ENCODE results near the gene DHRSX. TPM values are rescaled to one million over a fixed set of nuclear protein-coding genes. Genes with fewer than 3 reads are reported as not detected.
A peak's percentile ranks its signal among the peaks of the same experiment; 100 is the strongest.
"Not testable (repeated sequence)": the region's sequence is repeated elsewhere in the genome, so short reads cannot be mapped to it uniquely, and the experiment has no call there.

Gene DHRSX
- total and polyA plus RNA-seq, 4 donors = 16.8 to 28.4 (median 24.0) TPM

GRCh38 chrX:2312061-2312591 is 188.7 kb downstream of the DHRSX start:
- H3K36me3 ChIP-seq (ENCODE audit: control insufficient read depth, insufficient read depth, low read length); H3K9me3 ChIP-seq (ENCODE audit: control insufficient read depth, insufficient read depth, low read length); H3K4me3 ChIP-seq (ENCODE audit: low read depth, low read length); H3K27me3 ChIP-seq (ENCODE audit: control insufficient read depth, insufficient read depth, low read length); H3K4me1 ChIP-seq (ENCODE audit: control insufficient read depth, insufficient read depth, low read length); H3K27ac ChIP-seq (ENCODE audit: low read depth, low read length); DNase-seq (ENCODE audit: low read depth in 4 of 6, low spot score in 6 of 6): not testable (repeated sequence)
- WGBS (ENCODE audit: insufficient coverage) = 67% methylated on average over 1 of the region's 5 CpGs

GRCh38 chrX:2311501-2311900 is 189.3 kb downstream of the DHRSX start:
- H3K27me3 ChIP-seq (ENCODE audit: control insufficient read depth, insufficient read depth, low read length) = no peaks in the 10 kb centered on the region
- peaks cover 2% of the 10 kb centered on the region for H3K9me3 ChIP-seq (ENCODE audit: control insufficient read depth, insufficient read depth, low read length)
- no peak overlapping the region for H3K27ac ChIP-seq (ENCODE audit: low read depth, low read length)
- no peaks in the 10 kb centered on the region for H3K36me3 ChIP-seq (ENCODE audit: control insufficient read depth, insufficient read depth, low read length)
- peak; percentile 52 to 94 (median 68) for DNase-seq (ENCODE audit: low read depth in 4 of 6, low spot score in 6 of 6)
- 17% methylated on average over 7 of the region's 11 CpGs for WGBS (ENCODE audit: insufficient coverage)
- H3K4me3 ChIP-seq (ENCODE audit: low read depth, low read length) = no peak overlapping the region
- H3K4me1 ChIP-seq (ENCODE audit: control insufficient read depth, insufficient read depth, low read length) = no peaks in the 10 kb centered on the region

GRCh38 chrX:2301901-2302300 is 198.9 kb downstream of the DHRSX start:
- Histone ChIP-seq H3K4me3 (ENCODE audit: low read depth, low read length) (no peak overlapping the region), H3K27ac (ENCODE audit: low read depth, low read length) (no peak overlapping the region), H3K4me1 (ENCODE audit: control insufficient read depth, insufficient read depth, low read length) (no peaks in the 10 kb centered on the region), H3K9me3 (ENCODE audit: control insufficient read depth, insufficient read depth, low read length) (no peaks in the 10 kb centered on the region), H3K36me3 (ENCODE audit: control insufficient read depth, insufficient read depth, low read length) (no peaks in the 10 kb centered on the region), H3K27me3 (ENCODE audit: control insufficient read depth, insufficient read depth, low read length) (no peaks in the 10 kb centered on the region)
- 100% methylated on average over 3 of the region's 6 CpGs for WGBS (ENCODE audit: insufficient coverage)
- no peak for DNase-seq (ENCODE audit: low read depth in 4 of 6, low spot score in 6 of 6)

- H3K4me3 ChIP-seq (ENCODE audit: low read depth, low read length) = no peak overlapping the region
- no CpG with 5 or more reads among the region's 4 CpGs for WGBS (ENCODE audit: insufficient coverage)
- no peaks in the 10 kb centered on the region for H3K9me3 ChIP-seq (ENCODE audit: control insufficient read depth, insufficient read depth, low read length)
- no peak overlapping the region for H3K27ac ChIP-seq (ENCODE audit: low read depth, low read length)
- H3K36me3 ChIP-seq (ENCODE audit: control insufficient read depth, insufficient read depth, low read length) = no peaks in the 10 kb centered on the region
- H3K27me3 ChIP-seq (ENCODE audit: control insufficient read depth, insufficient read depth, low read length) = no peaks in the 10 kb centered on the region
- no peaks in the 10 kb centered on the region for H3K4me1 ChIP-seq (ENCODE audit: control insufficient read depth, insufficient read depth, low read length)
- peak in 1 of 6 donors; percentile 48 for DNase-seq (ENCODE audit: low read depth in 4 of 6, low spot score in 6 of 6)
Measured at GRCh38 chrX:2299871-2300270, 200.9 kb downstream of the DHRSX start.

GRCh38 chrX:2286731-2287130 is 214.0 kb downstream of the DHRSX start:
- H3K4me1 ChIP-seq (ENCODE audit: control insufficient read depth, insufficient read depth, low read length) = no peaks in the 10 kb centered on the region
- DNase-seq (ENCODE audit: low read depth in 4 of 6, low spot score in 6 of 6) = no peak
- WGBS (ENCODE audit: insufficient coverage) = 83% methylated on average over 1 of the region's 2 CpGs
- no peaks in the 10 kb centered on the region for H3K27me3 ChIP-seq (ENCODE audit: control insufficient read depth, insufficient read depth, low read length)
- H3K4me3 ChIP-seq (ENCODE audit: low read depth, low read length) = no peak overlapping the region
- no peak overlapping the region for H3K27ac ChIP-seq (ENCODE audit: low read depth, low read length)
- no peaks in the 10 kb centered on the region for H3K9me3 ChIP-seq (ENCODE audit: control insufficient read depth, insufficient read depth, low read length)
- peaks cover 2% of the 10 kb centered on the region for H3K36me3 ChIP-seq (ENCODE audit: control insufficient read depth, insufficient read depth, low read length)

GRCh38 chrX:2284601-2285000 is 216.2 kb downstream of the DHRSX start:
- DNase-seq (ENCODE audit: low read depth in 4 of 6, low spot score in 6 of 6) = no peak
- 91% methylated on average over 1 of the region's 4 CpGs for WGBS (ENCODE audit: insufficient coverage)
- Histone ChIP-seq H3K4me3 (ENCODE audit: low read depth, low read length) (no peak overlapping the region), H3K36me3 (ENCODE audit: control insufficient read depth, insufficient read depth, low read length) (peaks cover 2% of the 10 kb centered on the region), H3K4me1 (ENCODE audit: control insufficient read depth, insufficient read depth, low read length) (no peaks in the 10 kb centered on the region), H3K27ac (ENCODE audit: low read depth, low read length) (no peak overlapping the region), H3K9me3 (ENCODE audit: control insufficient read depth, insufficient read depth, low read length) (no peaks in the 10 kb centered on the region), H3K27me3 (ENCODE audit: control insufficient read depth, insufficient read depth, low read length) (no peaks in the 10 kb centered on the region)

GRCh38 chrX:2284133-2284532 is 216.6 kb downstream of the DHRSX start:
- DNase-seq (ENCODE audit: low read depth in 4 of 6, low spot score in 6 of 6) = no peak
- WGBS (ENCODE audit: insufficient coverage) = no CpG with 5 or more reads among the region's 3 CpGs
- peaks cover 2% of the 10 kb centered on the region for H3K36me3 ChIP-seq (ENCODE audit: control insufficient read depth, insufficient read depth, low read length)

GRCh38 chrX:2283111-2283859 is 217.5 kb downstream of the DHRSX start:
- H3K36me3 ChIP-seq (ENCODE audit: control insufficient read depth, insufficient read depth, low read length) = peaks cover 2% of the 10 kb centered on the region
- no peak for DNase-seq (ENCODE audit: low read depth in 4 of 6, low spot score in 6 of 6)
- no peaks in the 10 kb centered on the region for H3K27me3 ChIP-seq (ENCODE audit: control insufficient read depth, insufficient read depth, low read length)
- 88% methylated on average over 17 of the region's 21 CpGs for WGBS (ENCODE audit: insufficient coverage)
- no peaks in the 10 kb centered on the region for H3K9me3 ChIP-seq (ENCODE audit: control insufficient read depth, insufficient read depth, low read length)
- no peak overlapping the region for H3K27ac ChIP-seq (ENCODE audit: low read depth, low read length)
- H3K4me1 ChIP-seq (ENCODE audit: control insufficient read depth, insufficient read depth, low read length) = no peaks in the 10 kb centered on the region
- no peak overlapping the region for H3K4me3 ChIP-seq (ENCODE audit: low read depth, low read length)

More at GRCh38 chrX:2284133-2284532, 216.6 kb downstream of the DHRSX start:
- H3K4me3 ChIP-seq (ENCODE audit: low read depth, low read length) = no peak overlapping the region
- no peaks in the 10 kb centered on the region for H3K9me3 ChIP-seq (ENCODE audit: control insufficient read depth, insufficient read depth, low read length)
- no peaks in the 10 kb centered on the region for H3K27me3 ChIP-seq (ENCODE audit: control insufficient read depth, insufficient read depth, low read length)
- H3K27ac ChIP-seq (ENCODE audit: low read depth, low read length) = no peak overlapping the region
- H3K4me1 ChIP-seq (ENCODE audit: control insufficient read depth, insufficient read depth, low read length) = no peaks in the 10 kb centered on the region

- DNase-seq (ENCODE audit: low read depth in 4 of 6, low spot score in 6 of 6) = no peak
- Histone ChIP-seq H3K9me3 (ENCODE audit: control insufficient read depth, insufficient read depth, low read length) (no peaks in the 10 kb centered on the region), H3K27ac (ENCODE audit: low read depth, low read length) (no peak overlapping the region), H3K4me1 (ENCODE audit: control insufficient read depth, insufficient read depth, low read length) (no peaks in the 10 kb centered on the region), H3K4me3 (ENCODE audit: low read depth, low read length) (no peak overlapping the region), H3K36me3 (ENCODE audit: control insufficient read depth, insufficient read depth, low read length) (peaks cover 2% of the 10 kb centered on the region), H3K27me3 (ENCODE audit: control insufficient read depth, insufficient read depth, low read length) (no peaks in the 10 kb centered on the region)
- WGBS (ENCODE audit: insufficient coverage) = 85% methylated on average over 5 of the region's 5 CpGs
Measured at GRCh38 chrX:2282490-2283090, 218.2 kb downstream of the DHRSX start.

- Histone ChIP-seq H3K4me1 (ENCODE audit: control insufficient read depth, insufficient read depth, low read length) (peaks cover 8% of the 10 kb centered on the region), H3K36me3 (ENCODE audit: control insufficient read depth, insufficient read depth, low read length) (peaks cover 4% of the 10 kb centered on the region), H3K4me3 (ENCODE audit: low read depth, low read length) (no peak overlapping the region), H3K27me3 (ENCODE audit: control insufficient read depth, insufficient read depth, low read length) (no peaks in the 10 kb centered on the region), H3K9me3 (ENCODE audit: control insufficient read depth, insufficient read depth, low read length) (no peaks in the 10 kb centered on the region), H3K27ac (ENCODE audit: low read depth, low read length) (no peak overlapping the region)
- peak in 2 of 6 donors; percentile 45 to 62 for DNase-seq (ENCODE audit: low read depth in 4 of 6, low spot score in 6 of 6)
- 25% methylated on average over 2 of the region's 5 CpGs for WGBS (ENCODE audit: insufficient coverage)
Measured at GRCh38 chrX:2272337-2272736, 228.4 kb downstream of the DHRSX start.

Data from spinal cord (tissue), 10 donors.